ENCODE measurements around the gene ST6GALNAC3.
A peak's percentile ranks its signal among the peaks of the same experiment; 100 is the strongest.
"Not testable (repeated sequence)": the region's sequence is repeated elsewhere in the genome, so short reads cannot be mapped to it uniquely, and the experiment has no call there.

Gene ST6GALNAC3

GRCh38 chr1:76292418-76293184 lies 218.1 kb downstream of the ST6GALNAC3 start:
- intact Hi-C loops (cut with DNase I), result no loop called here
- no peak for DNase-seq

DNA sequence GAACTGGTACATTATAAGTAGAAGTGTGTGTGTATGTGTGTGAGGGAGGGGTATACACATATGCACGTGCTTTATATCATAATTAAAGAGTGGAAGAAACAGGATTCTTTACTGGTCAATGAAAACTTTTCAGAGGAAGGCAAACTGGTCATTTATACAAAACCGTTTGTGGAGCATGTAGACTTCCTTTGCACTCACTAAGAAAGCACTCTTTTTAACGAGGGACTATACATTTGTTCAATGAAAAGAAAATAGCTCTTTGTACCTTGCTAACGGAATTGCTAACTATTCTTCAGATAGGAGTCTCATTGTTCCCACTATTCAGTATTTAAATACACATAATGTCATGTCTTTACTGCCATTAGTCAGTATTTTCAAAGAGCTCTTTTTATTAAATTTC lies 219.3 kb downstream of the ST6GALNAC3 start:
- no peak for DNase-seq
- intact Hi-C loops (cut with DNase I), result no loop called here

- intact Hi-C loops (cut with DNase I), result no loop called here
- no peak for DNase-seq
These were observed 220.1 kb downstream of the ST6GALNAC3 start for GRCh38 chr1:76294482-76295194.

GRCh38 chr1:76298399-76298798 lies 223.9 kb downstream of the ST6GALNAC3 start:
- DNase-seq, result no peak
- intact Hi-C loops (cut with DNase I), result no loop called here

DNA sequence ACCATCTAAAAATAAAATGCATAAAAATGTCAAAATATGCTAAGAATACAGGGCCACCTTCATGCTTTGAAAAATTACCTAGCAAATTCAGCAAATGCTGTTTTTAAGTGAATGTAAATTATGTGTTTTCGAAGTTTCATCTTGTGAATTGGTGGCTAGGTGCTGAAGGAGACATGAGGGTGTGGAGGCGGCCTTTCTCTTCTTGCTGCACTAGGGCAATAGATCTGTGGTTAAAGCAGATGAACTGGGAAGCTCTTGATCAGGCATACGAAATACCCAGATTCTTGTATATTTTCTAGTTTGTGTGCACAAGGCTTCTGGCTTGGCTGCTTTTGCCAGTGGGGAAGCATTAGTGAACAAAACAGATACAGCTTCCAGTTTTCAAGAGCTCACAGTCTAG lies 224.5 kb downstream of the ST6GALNAC3 start:
- intact Hi-C loops (cut with DNase I), result no loop called here
- DNase-seq, result peak in 12 of 42 donors; percentile 11 to 64 (median 22)

GRCh38 chr1:76300556-76300955 lies 226.0 kb downstream of the ST6GALNAC3 start:
- no peak for DNase-seq
- intact Hi-C loops (cut with DNase I), result no loop called here

DNA sequence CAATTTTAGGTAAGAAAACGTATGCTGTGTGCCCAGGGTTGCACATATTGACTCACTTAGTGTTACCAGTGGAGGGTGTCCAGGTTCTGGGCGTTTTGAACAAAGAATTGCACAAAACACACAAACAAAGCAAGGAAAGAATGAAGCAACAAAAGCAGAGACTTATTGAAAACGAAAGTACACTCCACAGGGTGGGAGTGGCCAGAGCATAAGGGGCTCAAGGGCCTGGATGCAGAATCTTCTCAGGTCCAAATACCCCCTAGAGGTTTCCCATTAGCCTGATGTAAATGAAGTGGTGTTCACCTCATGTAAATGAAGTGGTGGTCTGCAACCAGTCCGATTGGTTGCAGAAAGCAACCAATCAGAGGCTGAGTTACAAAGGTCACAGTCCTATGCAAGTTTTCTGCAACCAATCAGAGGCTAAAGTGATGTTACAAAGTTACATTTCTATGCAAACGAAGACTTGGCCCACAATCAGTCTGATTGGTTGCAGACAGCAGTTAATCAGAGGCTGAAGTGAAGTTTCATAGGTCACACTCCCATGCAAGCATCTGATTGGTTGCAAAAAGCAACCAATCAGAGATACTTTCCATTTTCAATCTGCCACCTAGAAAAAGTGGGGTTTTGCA lies 228.3 kb downstream of the ST6GALNAC3 start:
- no peak for DNase-seq
- intact Hi-C loops (cut with DNase I), result no loop called here

- no peak for DNase-seq
- intact Hi-C loops (cut with DNase I), result no loop called here
These were observed 228.8 kb downstream of the ST6GALNAC3 start for GRCh38 chr1:76303340-76303717.

- intact Hi-C loops (cut with DNase I), result no loop called here
- DNase-seq, result no peak
These were observed 238.8 kb downstream of the ST6GALNAC3 start for GRCh38 chr1:76313304-76313703.

GRCh38 chr1:76314730-76315129 lies 240.2 kb downstream of the ST6GALNAC3 start:
- intact Hi-C loops (cut with DNase I), result no loop called here
- DNase-seq, result no peak

DNA sequence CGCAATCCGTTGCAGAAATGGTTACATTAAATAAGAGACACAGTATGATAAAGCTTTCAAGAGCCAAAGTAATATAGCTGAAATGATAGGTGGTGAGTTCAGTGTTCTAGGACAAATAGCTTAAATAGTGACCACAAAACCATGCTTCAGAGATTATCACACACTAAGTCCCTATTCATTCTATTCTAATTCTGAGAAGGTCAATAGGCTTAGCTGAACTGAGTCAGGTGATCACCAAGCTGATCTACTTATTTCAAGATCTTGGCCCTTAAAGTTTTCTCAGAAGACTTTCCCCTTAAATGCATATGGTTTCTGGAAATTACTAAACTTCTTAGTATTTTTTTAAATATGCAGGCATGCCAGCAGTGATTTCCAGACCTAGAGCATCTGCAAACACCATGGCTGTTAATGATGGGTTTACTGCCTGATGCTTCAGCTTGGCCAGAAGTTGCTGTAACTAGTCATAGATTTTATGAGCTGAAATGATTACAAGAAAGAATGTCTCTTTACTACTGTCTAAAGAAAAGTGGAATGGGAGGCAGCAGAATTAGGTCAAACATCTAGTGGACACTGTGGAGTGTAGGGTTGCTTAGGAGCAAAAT lies 242.9 kb downstream of the ST6GALNAC3 start:
- no peak for DNase-seq
- intact Hi-C loops (cut with DNase I), result no loop called here

DNA sequence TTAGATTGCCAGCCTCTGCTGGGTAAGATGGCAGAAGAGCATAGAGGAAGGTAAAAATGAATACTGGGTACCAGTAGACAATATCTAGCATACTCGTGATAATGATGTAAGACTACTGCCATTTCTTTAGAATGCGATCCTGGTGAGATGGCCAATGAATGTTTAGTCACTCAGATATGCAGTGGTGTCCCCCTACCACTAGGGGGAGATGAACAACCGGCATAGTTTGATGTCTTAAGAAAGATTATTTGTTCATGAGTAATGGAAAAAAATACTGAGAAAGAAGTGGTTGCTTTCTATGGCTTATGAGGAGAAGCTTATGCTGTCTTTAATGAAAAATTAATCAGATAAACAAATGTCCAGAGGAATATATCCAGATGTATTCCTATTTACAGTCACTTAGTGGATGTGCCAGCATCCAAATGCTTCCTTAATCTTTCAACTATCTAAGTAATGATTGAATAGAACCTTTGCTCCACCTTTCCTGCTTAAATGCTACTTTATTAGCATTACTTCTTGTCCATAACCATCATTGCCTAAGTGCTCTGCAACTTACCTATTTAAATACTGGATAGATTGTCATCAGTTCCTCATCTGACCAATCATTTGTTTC lies 256.6 kb downstream of the ST6GALNAC3 start:
- intact Hi-C loops (cut with DNase I), result loop anchor here (10.0 kb wide), 1 partner anchor 794 kb away; no protein-coding TSS in a partner anchor
- DNase-seq, result peak in 36 of 42 donors; percentile 17 to 82 (median 53)

- intact Hi-C loops (cut with DNase I), result loop anchor here (10.0 kb wide), 1 partner anchor 789 kb away; no protein-coding TSS in a partner anchor
These were observed 261.3 kb downstream of the ST6GALNAC3 start for GRCh38 chr1:76335882-76336281.

GRCh38 chr1:76336931-76337371 lies 262.4 kb downstream of the ST6GALNAC3 start:
- intact Hi-C loops (cut with DNase I), result loop anchor here (10.0 kb wide), 1 partner anchor 788 kb away; no protein-coding TSS in a partner anchor
- DNase-seq, result peak; percentile 19 to 90 (median 70)

More at GRCh38 chr1:76335882-76336281, 261.3 kb downstream of the ST6GALNAC3 start:
- no peak for DNase-seq

DNA sequence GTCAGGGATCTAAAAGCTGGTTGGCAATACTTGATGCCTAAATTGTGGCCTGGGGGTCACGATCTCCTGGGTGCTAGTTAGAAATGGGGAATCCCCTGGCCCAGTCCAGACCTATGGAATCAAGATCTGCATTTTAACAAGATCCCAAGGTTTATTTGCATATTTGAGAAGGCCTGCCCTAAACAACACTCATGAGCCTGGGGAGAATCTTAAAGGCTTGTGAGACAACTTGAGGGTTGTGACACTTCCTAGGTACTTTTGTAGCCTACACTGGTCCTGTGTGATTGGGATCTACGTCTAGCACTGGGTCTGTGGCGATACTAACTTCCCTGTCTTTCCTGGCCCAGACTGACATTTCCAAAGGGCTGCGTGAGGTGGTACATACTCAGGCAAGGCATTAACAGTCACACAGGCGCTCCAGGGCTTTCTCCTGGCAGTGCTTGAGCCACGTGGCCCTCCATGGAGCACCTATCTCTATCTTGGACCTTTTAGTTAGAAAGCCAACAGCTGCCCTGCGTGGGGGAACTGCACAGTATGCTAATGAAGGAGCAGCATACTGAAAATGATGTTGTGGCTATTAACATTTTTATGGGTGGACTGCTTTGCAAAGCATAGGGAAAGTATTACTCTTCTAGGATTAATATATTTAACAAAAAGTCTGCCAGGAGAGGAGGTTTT lies 263.1 kb downstream of the ST6GALNAC3 start:
- no peak for DNase-seq
- intact Hi-C loops (cut with DNase I), result loop anchor here (10.0 kb wide), 1 partner anchor 787 kb away; no protein-coding TSS in a partner anchor

GRCh38 chr1:76340056-76340455 lies 265.5 kb downstream of the ST6GALNAC3 start:
- intact Hi-C loops (cut with DNase I), result no loop called here
- no peak for DNase-seq

GRCh38 chr1:76341816-76342215 lies 267.3 kb downstream of the ST6GALNAC3 start:
- DNase-seq; intact Hi-C loops (cut with DNase I): not testable (repeated sequence)

DNA sequence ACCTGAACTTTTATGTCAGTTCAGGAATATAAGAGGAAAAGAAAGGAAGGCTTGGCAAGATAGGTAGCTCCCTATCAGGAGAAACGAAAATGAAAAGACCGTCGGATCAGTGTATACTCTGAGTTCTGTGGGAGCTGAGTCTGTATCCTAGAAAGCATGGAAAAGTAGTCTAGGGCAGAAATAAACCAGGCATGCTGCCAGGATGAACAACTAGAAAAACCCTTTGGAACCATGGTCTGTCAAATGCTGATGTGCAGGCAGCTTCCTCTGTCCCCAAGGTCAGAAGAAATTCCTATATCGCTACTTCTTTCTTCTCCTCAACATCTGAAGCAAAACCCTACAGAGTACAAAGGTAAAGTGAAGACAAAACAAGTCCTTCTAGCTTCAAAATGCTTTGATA lies 268.8 kb downstream of the ST6GALNAC3 start:
- intact Hi-C loops (cut with DNase I), result no loop called here
- DNase-seq, result no peak
